DOHH2 (cell line): ENCODE measurements around the gene ETV6.

Experiments
- H3F3A ChIP-seq: fragments of 200-600 bp; sonication (generic), shearing (Covaris generic); 2 replicates; pipeline ENCODE4 v1.6.0; 2016; ENCODE audit warnings: antibody characterized with exemption, mild to moderate bottlenecking; ENCODE audit not compliant: control insufficient read depth, insufficient read depth
- H3K27ac ChIP-seq: fragments of 200-600 bp; sonication (generic); 2 replicates; pipeline ENCODE4 v1.5.1; 2014; ENCODE audit warnings: low read depth, mild to moderate bottlenecking, low read length, moderate library complexity
- H3K27me3 ChIP-seq: fragments of 200-600 bp; sonication (generic); 2 replicates; pipeline ENCODE4 v1.6.1; 2014; ENCODE audit warnings: mild to moderate bottlenecking, low read length, mixed read lengths; ENCODE audit not compliant: control insufficient read depth
- H3K36me3 ChIP-seq: fragments of 200-600 bp; sonication (generic); 2 replicates; pipeline ENCODE4 v1.6.1; 2014; ENCODE audit warnings: mild to moderate bottlenecking, low read length, moderate library complexity, mixed read lengths; ENCODE audit not compliant: control insufficient read depth
- H3K4me1 ChIP-seq: fragments of 200-600 bp; sonication (generic); 2 replicates; pipeline ENCODE4 v1.6.1; 2014; ENCODE audit warnings: mild to moderate bottlenecking, low read length, mixed read lengths; ENCODE audit not compliant: control insufficient read depth
- H3K4me2 ChIP-seq: fragments of 200-600 bp; sonication (generic); 2 replicates; pipeline ENCODE4 v1.6.0; 2014; ENCODE audit warnings: mild to moderate bottlenecking, low read length, moderate library complexity
- H3K4me3 ChIP-seq: fragments of 200-600 bp; sonication (generic); 2 replicates; pipeline ENCODE4 v1.5.1; 2014; ENCODE audit warnings: mild to moderate bottlenecking, low read length, mixed read lengths
- H3K79me2 ChIP-seq: fragments of 200-600 bp; sonication (generic); 2 replicates; pipeline ENCODE4 v1.6.1; 2014; ENCODE audit warnings: mild to moderate bottlenecking, low read length, mixed read lengths; ENCODE audit not compliant: control insufficient read depth
- H3K9me2 ChIP-seq: fragments of 200-600 bp; sonication (generic); replicated peaks from 2 replicates; pipeline ENCODE4 v1.6.1; 2014; ENCODE audit warnings: mild to moderate bottlenecking, low read length, mixed read lengths; ENCODE audit not compliant: control insufficient read depth
- H3K9me3 ChIP-seq: fragments of 200-600 bp; sonication (generic); 2 replicates; pipeline ENCODE4 v1.6.1; 2014; ENCODE audit warnings: antibody characterized with exemption, low read length, mixed read lengths; ENCODE audit not compliant: control insufficient read depth, insufficient read depth
- H4K20me1 ChIP-seq: fragments of 200-600 bp; sonication (generic); 2 replicates; pipeline ENCODE4 v1.6.0; 2014; ENCODE audit warnings: low read depth, mild to moderate bottlenecking, antibody characterized with exemption, low read length, moderate library complexity; ENCODE audit not compliant: control insufficient read depth, insufficient read depth
- CTCF ChIP-seq: fragments of 200-600 bp; sonication (generic); IDR thresholded peaks from one replicate; pipeline ENCODE4 v1.5.1; 2014; ENCODE audit warnings: antibody characterized with exemption, mild to moderate bottlenecking, low read depth, low read length; ENCODE audit not compliant: poor library complexity, severe bottlenecking
- EZH2phosphoT487 ChIP-seq: fragments of 200-600 bp; sonication (generic); IDR thresholded peaks from 2 replicates; pipeline ENCODE4 v1.6.1; 2017; ENCODE audit warnings: borderline replicate concordance, mild to moderate bottlenecking, antibody characterized with exemption, low read length, moderate library complexity, mixed read lengths

Gene ETV6

DNA sequence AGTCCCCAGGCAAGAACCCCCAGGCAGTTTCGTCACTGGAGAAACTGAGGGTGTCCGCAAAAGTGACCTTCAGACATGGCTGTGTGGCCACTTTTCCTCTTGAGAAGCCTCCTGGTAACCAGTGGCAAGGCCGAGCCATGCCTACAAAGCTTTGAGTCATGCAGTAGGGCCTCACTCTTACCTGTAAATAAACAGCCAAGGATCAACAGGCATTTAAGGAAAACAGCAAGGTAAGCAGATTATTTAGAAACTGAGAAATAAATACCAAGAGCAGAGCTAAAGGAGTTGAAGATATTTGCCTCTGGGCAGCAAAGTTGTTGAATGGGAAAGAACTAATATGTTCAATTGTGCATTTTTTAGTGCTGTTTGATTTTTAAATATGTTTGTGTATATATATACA is 280.2 kb downstream of the ETV6 start:
- H3K36me3 ChIP-seq = no peaks in the 10 kb centered on the region
- TF ChIP-seq EZH2phosphoT487 = no peak
- TF ChIP-seq CTCF = no peak
- H3K4me2 ChIP-seq = no peak overlapping the region
- H3K27ac ChIP-seq = no peak overlapping the region
- no peaks in the 10 kb centered on the region for H3K79me2 ChIP-seq
- no peaks in the 10 kb centered on the region; the same call in 1 of the 2 replicates for H3K27me3 ChIP-seq
- no peaks in the 10 kb centered on the region for H4K20me1 ChIP-seq
- H3F3A ChIP-seq = no peaks in the 10 kb centered on the region
- no peaks in the 10 kb centered on the region for H3K9me3 ChIP-seq
- H3K9me2 ChIP-seq = no peaks in the 10 kb centered on the region
- no peak overlapping the region for H3K4me3 ChIP-seq
- no peaks in the 10 kb centered on the region for H3K4me1 ChIP-seq

DNA sequence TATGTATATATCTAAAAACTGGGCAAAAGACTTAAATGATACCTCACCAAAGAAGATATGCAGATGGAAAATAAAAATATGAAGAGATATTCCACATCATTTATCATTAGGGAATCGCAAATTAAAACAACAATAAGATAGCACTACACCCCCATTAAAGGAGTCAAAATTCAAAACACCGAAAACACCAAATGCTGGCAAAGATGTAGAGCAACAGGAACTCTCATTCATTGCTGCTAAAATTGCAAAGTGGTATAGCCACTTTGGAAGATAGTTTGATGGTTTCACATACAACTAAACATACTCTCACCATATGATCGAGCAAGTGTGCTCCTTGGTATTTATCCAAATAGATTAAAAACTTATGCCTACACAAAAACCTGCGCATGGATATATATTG is 289.7 kb downstream of the ETV6 start:
- no peak overlapping the region for H3K4me3 ChIP-seq
- no peaks in the 10 kb centered on the region for H3K27me3 ChIP-seq
- no peaks in the 10 kb centered on the region for H3K79me2 ChIP-seq
- no peaks in the 10 kb centered on the region for H3F3A ChIP-seq
- no peaks in the 10 kb centered on the region for H3K4me1 ChIP-seq
- no peaks in the 10 kb centered on the region for H3K9me2 ChIP-seq
- no peaks in the 10 kb centered on the region for H3K36me3 ChIP-seq
- TF ChIP-seq EZH2phosphoT487 (no peak), CTCF (no peak)
- H3K4me2 ChIP-seq = no peak overlapping the region
- H3K27ac ChIP-seq = no peak overlapping the region
- H3K9me3 ChIP-seq = no peaks in the 10 kb centered on the region
- H4K20me1 ChIP-seq = no peaks in the 10 kb centered on the region

GRCh38 chr12:11941606-11942337 is 292.3 kb downstream of the ETV6 start:
- Histone ChIP-seq H3K27me3 (no peaks in the 10 kb centered on the region), H3F3A (no peaks in the 10 kb centered on the region), H3K36me3 (no peaks in the 10 kb centered on the region), H3K9me2 (no peaks in the 10 kb centered on the region), H3K27ac (no peak overlapping the region), H4K20me1 (no peaks in the 10 kb centered on the region), H3K4me2 (no peak overlapping the region), H3K4me1 (no peaks in the 10 kb centered on the region), H3K9me3 (no peaks in the 10 kb centered on the region), H3K4me3 (no peak overlapping the region), H3K79me2 (no peaks in the 10 kb centered on the region)
- TF ChIP-seq CTCF = no peak
- TF ChIP-seq EZH2phosphoT487 = no peak
